Measurements from ENCODE around the gene FAM234B. TPM values are rescaled to one million over a fixed set of nuclear protein-coding genes. Genes with fewer than 3 reads are reported as not detected.

The FAM234B gene
- polyA plus RNA-seq, 1 donor from 2014 or later = 20.5 TPM

- Histone ChIP-seq H3K9ac (ENCODE audit: low read length) (no peak overlapping the region), H3K27ac (ENCODE audit: low read length) (no peak overlapping the region), H3K9me2 (ENCODE audit: insufficient read depth, low read length) (no peaks in the 10 kb centered on the region), H4K20me1 (ENCODE audit: insufficient read depth) (no peaks in the 10 kb centered on the region), H3K36me3 (ENCODE audit: insufficient read depth, low read length) (peaks cover 11% of the 10 kb centered on the region), H3K4me3 (ENCODE audit: low read length) (no peak overlapping the region), H3K9me3 (ENCODE audit: low read length) (no peaks in the 10 kb centered on the region), H3K4me2 (ENCODE audit: low read length) (no peak overlapping the region), H2AFZ (ENCODE audit: low read depth, low read length) (no peak overlapping the region), H3K27me3 (ENCODE audit: insufficient read depth, low read depth, low read length) (no peaks in the 10 kb centered on the region), H3F3A (ENCODE audit: insufficient read depth, low read length, poor library complexity, severe bottlenecking) (no peaks in the 10 kb centered on the region), H3K79me2 (replicated peaks; ENCODE audit: insufficient read depth, low read length) (no peaks in the 10 kb centered on the region)
- TF ChIP-seq RAD21 (conservative IDR thresholded peaks at IDR 0.05) (no peak), POLR2AphosphoS5 (IDR thresholded peaks at IDR 0.05) (no peak), SMC3 (conservative IDR thresholded peaks at IDR 0.05; ENCODE audit: poor library complexity) (no peak), EZH2 (IDR thresholded peaks at IDR 0.05; ENCODE audit: borderline replicate concordance, insufficient read depth, low read length, poor library complexity, severe bottlenecking) (no peak), EP300 (conservative IDR thresholded peaks at IDR 0.05; ENCODE audit: poor library complexity, severe bottlenecking) (no peak), TAF1 (IDR thresholded peaks at IDR 0.05; ENCODE audit: low read depth) (no peak), MXI1 (conservative IDR thresholded peaks at IDR 0.05; ENCODE audit: poor library complexity, severe bottlenecking) (no peak), CTCF (IDR thresholded peaks at IDR 0.05; ENCODE audit: poor library complexity, severe bottlenecking) (no peak), REST (IDR thresholded peaks at IDR 0.05; ENCODE audit: borderline replicate concordance) (no peak)
These were observed 30.9 kb downstream of the FAM234B start for GRCh38 chr12:13075118-13075480.

DNA sequence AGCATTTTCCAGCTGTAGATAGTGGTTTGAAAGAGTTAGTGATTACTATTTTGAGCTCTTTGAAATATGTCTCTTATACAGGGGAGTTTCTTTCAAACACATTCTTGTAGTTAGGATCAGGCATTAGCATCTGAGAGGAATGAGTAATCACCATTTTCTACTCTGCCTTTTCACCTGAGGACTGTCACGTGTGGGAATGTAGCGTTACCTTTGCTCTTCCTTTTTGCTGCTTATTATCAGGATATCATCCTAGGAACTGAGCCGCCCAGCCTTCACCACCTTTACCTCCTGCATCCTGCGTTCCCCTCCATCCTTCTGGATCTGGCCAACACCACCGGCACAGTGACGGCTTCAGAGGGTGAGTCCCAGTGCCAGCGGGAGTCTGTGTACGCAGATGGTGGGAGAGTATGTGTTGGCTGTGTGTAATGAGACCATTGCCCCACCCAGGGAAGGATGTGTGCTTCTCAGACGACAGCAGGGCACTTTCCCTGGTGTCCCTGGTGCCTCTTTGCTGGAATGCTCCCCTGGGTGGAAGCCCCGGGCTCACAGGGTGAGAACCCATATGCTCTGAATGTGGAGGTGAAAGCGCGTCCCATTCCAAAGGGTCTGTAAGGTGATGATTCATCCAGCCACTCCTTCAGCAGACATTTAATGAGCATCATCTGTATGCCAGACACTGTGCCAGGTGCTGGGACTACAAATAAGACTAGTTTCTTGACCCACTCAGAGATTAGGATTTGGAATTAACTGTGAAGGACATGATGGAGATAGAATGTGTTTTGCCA lies 31.8 kb downstream of the FAM234B start:
- H3K9ac ChIP-seq (ENCODE audit: low read length) = no peak overlapping the region
- no peak overlapping the region for H3K4me3 ChIP-seq (ENCODE audit: low read length)
- TF ChIP-seq SMC3 (conservative IDR thresholded peaks at IDR 0.05; ENCODE audit: poor library complexity) (no peak), CTCF (IDR thresholded peaks at IDR 0.05; ENCODE audit: poor library complexity, severe bottlenecking) (no peak), POLR2AphosphoS5 (IDR thresholded peaks at IDR 0.05) (no peak), TAF1 (IDR thresholded peaks at IDR 0.05; ENCODE audit: low read depth) (no peak), EZH2 (IDR thresholded peaks at IDR 0.05; ENCODE audit: borderline replicate concordance, insufficient read depth, low read length, poor library complexity, severe bottlenecking) (no peak), MXI1 (conservative IDR thresholded peaks at IDR 0.05; ENCODE audit: poor library complexity, severe bottlenecking) (no peak), RAD21 (conservative IDR thresholded peaks at IDR 0.05) (no peak), EP300 (conservative IDR thresholded peaks at IDR 0.05; ENCODE audit: poor library complexity, severe bottlenecking) (no peak), REST (IDR thresholded peaks at IDR 0.05; ENCODE audit: borderline replicate concordance) (no peak)
- H2AFZ ChIP-seq (ENCODE audit: low read depth, low read length) = no peak overlapping the region
- no peaks in the 10 kb centered on the region for H3F3A ChIP-seq (ENCODE audit: insufficient read depth, low read length, poor library complexity, severe bottlenecking)
- peaks cover 12% of the 10 kb centered on the region for H3K36me3 ChIP-seq (ENCODE audit: insufficient read depth, low read length)
- H3K27ac ChIP-seq (ENCODE audit: low read length) = no peak overlapping the region
- no peaks in the 10 kb centered on the region for H3K9me2 ChIP-seq (ENCODE audit: insufficient read depth, low read length)
- H3K9me3 ChIP-seq (ENCODE audit: low read length) = no peaks in the 10 kb centered on the region
- H3K79me2 ChIP-seq (replicated peaks; ENCODE audit: insufficient read depth, low read length) = no peaks in the 10 kb centered on the region
- no peak overlapping the region for H3K4me2 ChIP-seq (ENCODE audit: low read length)
- H4K20me1 ChIP-seq (ENCODE audit: insufficient read depth) = no peaks in the 10 kb centered on the region
- H3K27me3 ChIP-seq (ENCODE audit: insufficient read depth, low read depth, low read length) = no peaks in the 10 kb centered on the region
